ENCODE measurements around the gene FPGS.

DNA sequence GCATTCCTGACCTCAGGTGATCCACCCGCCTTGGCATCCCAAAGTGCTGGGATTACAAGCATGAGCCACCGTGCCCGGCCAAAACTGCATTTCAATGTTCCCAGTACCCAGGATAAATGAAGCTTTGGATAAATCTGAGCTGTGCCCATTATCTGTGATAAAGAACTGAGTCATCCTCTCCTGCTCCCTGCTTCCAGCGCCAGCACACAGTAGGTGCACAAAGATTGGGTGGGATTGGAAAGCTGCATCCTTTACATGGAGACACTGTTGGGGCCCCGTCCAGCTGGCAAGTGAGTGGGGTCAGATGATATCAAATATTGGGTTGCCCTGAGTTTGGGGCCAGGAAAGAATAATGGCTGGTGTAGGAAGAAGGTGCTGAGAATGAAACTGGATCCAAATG lies 41.6 kb upstream of the FPGS start:
- no peak for TF ChIP-seq GATA2 (IDR thresholded peaks at IDR 0.05; ENCODE audit: low read depth, low read length)
- TF ChIP-seq GATA3 (IDR thresholded peaks at IDR 0.05; ENCODE audit: low read depth, low read length), result no peak

Data from SH-SY5Y (cell line).